ENCODE results near the gene BRD9. TPM values are rescaled to one million over a fixed set of nuclear protein-coding genes. Genes with fewer than 3 reads are reported as not detected.
"Not testable (repeated sequence)": the region's sequence is repeated elsewhere in the genome, so short reads cannot be mapped to it uniquely, and the experiment has no call there.

Gene BRD9
- total RNA-seq, 2 donors from 2014 or later, result 65.2 to 72.5 TPM

GRCh38 chr5:930866-931265 lies 38.3 kb upstream of the BRD9 start:
- Mint-ChIP-seq H3K36me3 (ENCODE audit: low read depth) (no peaks in the 10 kb centered on the region), H3K27ac (no peak overlapping the region), H3K4me3 (no peak overlapping the region), H3K9me3 (no peaks in the 10 kb centered on the region), H3K4me1 (peaks cover 13% of the 10 kb centered on the region), H3K27me3 (peaks cover 16% of the 10 kb centered on the region)
- no peak for ATAC-seq (replicated peaks)

DNA sequence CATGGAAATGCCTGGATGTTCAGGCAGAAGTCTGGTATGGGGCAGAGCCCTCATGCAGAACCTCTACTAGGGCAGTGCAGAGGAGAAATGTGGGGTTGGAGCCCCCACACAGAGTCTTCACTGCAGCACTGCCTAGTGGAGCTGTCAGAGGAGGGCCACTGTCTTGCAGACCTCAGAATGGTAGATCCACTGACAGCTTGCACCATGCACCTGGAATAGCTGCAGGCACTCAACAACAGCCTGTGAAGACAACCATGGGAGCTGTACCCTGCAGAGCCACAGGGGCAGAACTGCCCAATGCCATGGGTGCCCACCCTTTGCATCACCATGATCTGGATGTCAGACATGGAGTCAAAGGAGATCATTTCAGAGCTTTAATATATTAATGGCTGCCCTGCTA lies 37.0 kb upstream of the BRD9 start:
- H3K4me3 Mint-ChIP-seq, result no peak overlapping the region
- H3K9me3 Mint-ChIP-seq, result no peaks in the 10 kb centered on the region
- H3K4me1 Mint-ChIP-seq, result peaks cover 13% of the 10 kb centered on the region
- H3K27ac Mint-ChIP-seq, result no peak overlapping the region
- no peaks in the 10 kb centered on the region for H3K36me3 Mint-ChIP-seq (ENCODE audit: low read depth)
- peaks cover 21% of the 10 kb centered on the region for H3K27me3 Mint-ChIP-seq
- no peak for ATAC-seq (replicated peaks)

GRCh38 chr5:929182-929581 lies 36.6 kb upstream of the BRD9 start:
- not testable (repeated sequence) for ATAC-seq (replicated peaks); H3K27ac Mint-ChIP-seq; H3K36me3 Mint-ChIP-seq (ENCODE audit: low read depth); H3K4me3 Mint-ChIP-seq; H3K9me3 Mint-ChIP-seq
- Mint-ChIP-seq H3K4me1 (peaks cover 13% of the 10 kb centered on the region), H3K27me3 (peaks cover 21% of the 10 kb centered on the region)

DNA sequence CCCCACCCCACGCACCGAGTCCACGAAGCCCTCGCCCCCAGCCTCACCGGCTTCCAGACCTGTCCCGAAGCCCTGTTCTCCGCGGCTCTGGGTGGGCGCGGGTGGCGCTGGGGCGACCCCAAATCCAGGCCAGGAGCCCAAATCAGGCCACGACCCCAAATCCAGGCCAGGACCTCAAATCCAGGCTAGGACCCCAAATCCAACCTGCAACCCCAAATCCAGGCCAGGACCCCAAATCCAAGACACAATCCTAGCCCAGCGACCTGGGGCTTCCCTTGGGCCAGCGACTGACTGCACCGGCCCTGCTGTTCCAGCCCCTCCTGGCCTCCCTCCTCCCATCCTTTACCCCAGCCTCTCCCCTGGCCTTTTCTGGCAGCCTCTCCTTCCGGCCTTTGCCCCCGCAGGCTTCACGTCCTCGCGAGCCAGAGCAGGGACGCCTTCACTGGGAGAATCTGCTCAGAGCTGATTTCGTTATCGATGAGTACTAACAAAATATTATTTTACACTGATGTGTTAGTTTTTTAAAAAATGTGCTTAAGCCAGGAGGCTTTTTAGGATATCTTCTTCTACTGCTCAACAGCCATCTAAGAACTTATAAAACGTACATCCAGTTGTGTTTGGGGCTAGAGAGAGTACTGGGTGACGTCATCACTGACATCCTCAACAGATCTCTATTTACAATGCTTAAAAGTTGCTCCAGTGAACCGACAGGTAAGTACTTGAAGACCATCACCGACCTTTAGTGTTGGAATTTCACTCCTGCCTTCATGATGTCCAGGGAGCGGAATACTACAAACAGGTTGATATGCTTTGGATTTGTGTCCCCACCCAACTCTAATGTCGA lies 34.8 kb upstream of the BRD9 start:
- Mint-ChIP-seq H3K27ac (no peak overlapping the region), H3K36me3 (ENCODE audit: low read depth) (no peaks in the 10 kb centered on the region), H3K4me3 (peak overlapping the region; percentile 32), H3K27me3 (peaks cover 21% of the 10 kb centered on the region), H3K4me1 (peaks cover 12% of the 10 kb centered on the region), H3K9me3 (no peaks in the 10 kb centered on the region)
- ATAC-seq (replicated peaks), result no peak

DNA sequence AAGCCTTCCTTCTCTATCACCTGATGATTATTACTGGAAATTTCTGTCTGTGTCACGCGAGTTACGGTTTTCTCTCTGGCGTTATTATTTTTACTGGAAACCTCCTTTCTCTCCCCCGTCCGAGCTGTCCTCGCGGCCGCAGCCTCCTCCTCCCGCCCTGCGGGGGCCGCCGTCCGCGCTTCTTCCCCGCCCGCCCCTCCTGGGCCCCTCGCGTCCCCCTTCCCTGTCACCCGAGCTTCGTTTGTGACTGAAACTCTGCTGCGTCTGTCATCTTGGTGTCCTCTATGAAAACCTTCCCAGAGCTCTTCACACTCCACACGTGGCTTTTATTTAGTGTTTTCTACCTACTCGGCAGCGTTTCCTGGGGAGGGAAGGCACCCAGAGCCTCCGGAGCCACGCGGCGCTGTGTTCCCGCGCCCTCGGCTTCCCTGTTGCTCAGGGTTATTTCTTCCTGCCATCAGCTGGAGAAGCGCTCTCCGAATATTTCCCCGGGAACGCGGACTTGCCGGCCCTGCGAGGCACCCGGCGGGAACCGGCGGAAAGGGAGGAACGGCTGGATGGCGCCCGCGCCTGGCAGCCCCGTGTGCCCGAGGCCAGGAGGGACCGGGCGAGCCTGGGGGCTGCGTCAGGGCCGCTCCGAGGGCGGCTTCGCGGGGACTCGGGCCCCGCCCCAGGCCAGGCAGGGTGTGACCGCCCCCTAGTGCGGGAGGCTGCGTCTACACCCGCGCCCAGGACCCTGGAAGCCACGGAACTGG lies 34.0 kb upstream of the BRD9 start:
- no peak for ATAC-seq (replicated peaks)
- Mint-ChIP-seq H3K4me1 (peaks cover 12% of the 10 kb centered on the region), H3K9me3 (no peaks in the 10 kb centered on the region), H3K4me3 (peak overlapping the region; percentile 44), H3K27me3 (peaks cover 21% of the 10 kb centered on the region), H3K36me3 (ENCODE audit: low read depth) (no peaks in the 10 kb centered on the region), H3K27ac (peak overlapping the region; percentile 7)

- no peaks in the 10 kb centered on the region for H3K36me3 Mint-ChIP-seq (ENCODE audit: low read depth)
- H3K9me3 Mint-ChIP-seq, result no peaks in the 10 kb centered on the region
- H3K27me3 Mint-ChIP-seq, result peaks cover 21% of the 10 kb centered on the region
- H3K4me3 Mint-ChIP-seq, result no peak overlapping the region
- peak; percentile 89 for ATAC-seq (replicated peaks)
- H3K4me1 Mint-ChIP-seq, result peaks cover 12% of the 10 kb centered on the region
- peak overlapping the region; percentile 55 for H3K27ac Mint-ChIP-seq
Measured at GRCh38 chr5:923281-923873, 30.8 kb upstream of the BRD9 start.

GRCh38 chr5:922436-923280 lies 30.1 kb upstream of the BRD9 start:
- peaks cover 16% of the 10 kb centered on the region for H3K27me3 Mint-ChIP-seq
- H3K36me3 Mint-ChIP-seq (ENCODE audit: low read depth), result no peaks in the 10 kb centered on the region
- H3K4me3 Mint-ChIP-seq, result no peak overlapping the region
- no peak overlapping the region for H3K27ac Mint-ChIP-seq
- H3K9me3 Mint-ChIP-seq, result no peaks in the 10 kb centered on the region
- peaks cover 12% of the 10 kb centered on the region for H3K4me1 Mint-ChIP-seq
- no peak for ATAC-seq (replicated peaks)

GRCh38 chr5:921456-922435 lies 29.1 kb upstream of the BRD9 start:
- peaks cover 12% of the 10 kb centered on the region for H3K27me3 Mint-ChIP-seq
- H3K9me3 Mint-ChIP-seq, result no peaks in the 10 kb centered on the region
- peaks cover 4% of the 10 kb centered on the region for H3K36me3 Mint-ChIP-seq (ENCODE audit: low read depth)
- H3K4me3 Mint-ChIP-seq, result no peak overlapping the region
- H3K4me1 Mint-ChIP-seq, result peaks cover 12% of the 10 kb centered on the region
- ATAC-seq (replicated peaks), result no peak
- peak overlapping the region; percentile 12 for H3K27ac Mint-ChIP-seq

GRCh38 chr5:920321-920720 lies 27.7 kb upstream of the BRD9 start:
- no peak for ATAC-seq (replicated peaks)
- peaks cover 6% of the 10 kb centered on the region for H3K4me1 Mint-ChIP-seq
- no peaks in the 10 kb centered on the region for H3K27me3 Mint-ChIP-seq
- no peaks in the 10 kb centered on the region for H3K9me3 Mint-ChIP-seq
- no peak overlapping the region for H3K27ac Mint-ChIP-seq
- peaks cover 4% of the 10 kb centered on the region for H3K36me3 Mint-ChIP-seq (ENCODE audit: low read depth)
- H3K4me3 Mint-ChIP-seq, result no peak overlapping the region

- peaks cover 6% of the 10 kb centered on the region for H3K4me1 Mint-ChIP-seq
- H3K4me3 Mint-ChIP-seq, result no peak overlapping the region
- H3K27me3 Mint-ChIP-seq, result no peaks in the 10 kb centered on the region
- no peak overlapping the region for H3K27ac Mint-ChIP-seq
- ATAC-seq (replicated peaks), result no peak
- H3K36me3 Mint-ChIP-seq (ENCODE audit: low read depth), result peaks cover 11% of the 10 kb centered on the region
- H3K9me3 Mint-ChIP-seq, result no peaks in the 10 kb centered on the region
Measured at GRCh38 chr5:919356-920000, 26.9 kb upstream of the BRD9 start.

- H3K9me3 Mint-ChIP-seq; H3K4me3 Mint-ChIP-seq; ATAC-seq (replicated peaks); H3K27me3 Mint-ChIP-seq; H3K4me1 Mint-ChIP-seq: not testable (repeated sequence)
- Mint-ChIP-seq H3K27ac (peak overlapping the region; percentile 42), H3K36me3 (ENCODE audit: low read depth) (peaks cover 18% of the 10 kb centered on the region)
Measured at GRCh38 chr5:918717-919116, 26.1 kb upstream of the BRD9 start.

GRCh38 chr5:916441-917293 lies 24.1 kb upstream of the BRD9 start:
- no peak for ATAC-seq (replicated peaks)
- H3K4me3 Mint-ChIP-seq, result no peak overlapping the region
- H3K4me1 Mint-ChIP-seq, result peaks cover 13% of the 10 kb centered on the region
- no peaks in the 10 kb centered on the region for H3K9me3 Mint-ChIP-seq
- peaks cover 36% of the 10 kb centered on the region for H3K36me3 Mint-ChIP-seq (ENCODE audit: low read depth)
- H3K27me3 Mint-ChIP-seq, result no peaks in the 10 kb centered on the region
- H3K27ac Mint-ChIP-seq, result no peak overlapping the region

Data from activated T-helper 17 cell treated with anti-CD3 and anti-CD28 coated beads, Interleukin-2, amount 50 U/mL, for 72 hours (primary cell).